GM21528 (cell line): Measurements from ENCODE around the gene NAT14.

Source experiments
- ATAC-seq: cut with Tn5 transposase; IDR thresholded peaks from one replicate; pipeline ENCODE4 v1.9.1; 2021; ENCODE audit warnings: mild to moderate bottlenecking, moderate library complexity; ENCODE audit not compliant: unreplicated experiment, low FRiP score

NAT14 gene

DNA sequence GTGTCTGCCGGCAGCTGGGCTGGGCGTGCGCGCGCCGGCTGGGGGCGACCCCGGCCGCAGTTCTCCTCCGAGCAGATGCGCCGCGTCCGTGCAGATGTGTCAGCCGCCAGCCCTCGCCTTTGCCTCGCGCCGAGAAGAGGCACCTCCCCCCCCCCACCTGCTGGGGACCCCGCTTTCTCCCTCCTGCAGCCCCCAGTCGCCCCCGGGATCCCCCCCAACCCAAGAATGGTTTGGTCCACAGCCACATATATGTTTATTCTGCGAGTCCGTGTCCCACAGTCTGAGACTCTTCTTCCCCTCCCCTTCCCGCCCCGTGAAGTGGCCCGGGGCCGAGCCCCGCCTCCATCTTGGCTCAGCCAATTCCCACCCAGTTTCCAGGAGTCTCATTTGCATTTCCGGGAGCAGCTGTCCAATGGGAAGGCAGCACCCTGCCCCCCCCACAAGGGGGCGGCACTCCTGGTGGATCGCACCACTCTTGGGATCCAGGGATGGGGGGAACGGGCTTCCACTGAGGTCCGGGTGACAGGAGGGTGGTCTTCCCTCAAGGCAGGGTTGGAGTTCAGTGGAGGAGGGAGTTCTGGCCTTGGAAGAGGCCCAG is 32.1 kb upstream of the NAT14 start:
- ATAC-seq: no peak

DNA sequence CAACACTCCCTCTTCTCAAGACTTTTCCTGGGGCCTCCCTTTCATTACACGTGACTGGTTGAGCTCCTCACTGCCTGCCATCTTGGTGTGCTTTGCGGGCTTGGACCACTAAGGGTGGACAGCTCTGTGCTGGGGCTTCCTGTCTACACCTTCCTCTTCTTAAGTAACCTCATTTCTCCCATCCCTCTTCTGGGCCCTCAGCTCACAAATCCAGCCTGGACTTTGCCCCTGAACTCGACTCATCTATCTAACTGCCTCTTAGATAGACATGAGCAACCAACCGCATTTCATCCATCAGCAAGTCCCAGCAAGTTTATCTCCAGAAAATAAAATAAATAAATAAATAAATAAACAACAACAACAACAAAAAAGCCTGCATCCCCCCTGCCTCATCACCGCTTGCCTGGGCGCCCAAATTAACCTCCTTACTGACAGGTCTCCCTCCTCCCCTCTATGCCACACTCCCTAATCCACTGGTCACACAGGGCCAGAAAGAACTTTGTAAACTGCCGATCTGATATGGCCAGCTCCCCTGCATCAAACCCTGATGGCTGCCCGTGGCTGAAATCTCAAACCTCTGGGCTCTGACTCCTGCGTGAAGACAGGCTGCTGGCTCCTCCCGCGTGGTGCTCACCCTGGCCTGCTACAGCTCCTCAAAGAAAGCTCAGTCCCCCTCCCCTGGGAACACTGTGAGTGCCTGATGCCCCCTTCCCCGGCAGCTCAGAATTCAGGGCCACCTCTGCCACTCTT is 31.3 kb upstream of the NAT14 start:
- no peak for ATAC-seq

DNA sequence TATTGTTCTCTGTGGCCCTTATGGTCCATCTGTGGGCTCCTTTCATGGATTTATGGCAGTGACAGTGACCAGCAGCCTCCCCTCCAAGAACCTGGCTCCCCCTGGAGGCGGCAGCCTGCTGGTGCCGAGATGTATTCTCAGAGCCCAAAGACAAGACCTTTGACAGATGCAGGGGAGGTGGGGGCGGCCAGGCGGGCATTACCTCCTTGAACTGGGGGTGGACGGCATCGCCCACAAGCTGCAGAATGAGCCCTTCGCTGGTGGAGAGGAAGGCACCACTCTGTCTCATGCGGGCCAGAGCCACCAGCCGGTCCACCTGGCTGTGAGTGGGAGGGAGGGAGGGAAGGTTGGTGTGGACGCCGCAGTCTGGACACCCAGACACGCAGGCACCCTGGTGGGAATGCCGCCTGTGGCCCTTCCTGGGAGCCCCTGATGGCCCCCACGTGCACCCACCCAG is 30.2 kb upstream of the NAT14 start:
- ATAC-seq: no peak

DNA sequence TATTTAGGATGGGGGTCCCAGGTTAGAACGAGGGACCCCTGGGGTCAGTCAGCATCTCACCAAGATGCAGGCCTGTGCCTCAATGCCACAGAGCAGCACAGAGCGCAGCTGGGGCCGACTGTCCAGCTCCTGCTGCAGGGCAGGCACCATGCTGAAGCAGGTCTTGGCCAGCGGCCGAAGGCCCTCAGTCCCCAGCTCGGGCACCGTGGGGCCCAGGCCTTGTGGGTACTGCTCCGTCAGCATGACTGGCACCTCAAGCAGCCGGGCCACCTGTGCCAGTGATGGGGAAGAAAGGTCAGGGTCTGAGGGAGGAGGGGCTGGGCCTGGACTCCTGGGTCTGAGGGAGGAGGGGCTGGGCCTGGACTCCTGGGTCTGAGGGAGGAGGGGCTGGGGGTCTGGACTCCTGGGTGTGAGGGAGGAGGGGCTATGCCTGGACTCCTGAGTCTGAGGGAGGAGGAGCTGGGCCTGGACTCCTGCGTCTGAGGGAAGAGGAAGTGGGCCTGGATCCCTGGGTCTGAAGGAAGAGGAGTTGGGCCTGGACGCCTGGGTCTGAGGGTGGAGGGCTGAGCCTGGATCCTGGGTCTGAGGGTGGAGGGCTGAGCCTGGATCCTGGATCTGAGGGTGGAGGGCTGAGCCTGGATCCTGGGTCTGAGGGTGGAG is 29.3 kb upstream of the NAT14 start:
- ATAC-seq: no peak

DNA sequence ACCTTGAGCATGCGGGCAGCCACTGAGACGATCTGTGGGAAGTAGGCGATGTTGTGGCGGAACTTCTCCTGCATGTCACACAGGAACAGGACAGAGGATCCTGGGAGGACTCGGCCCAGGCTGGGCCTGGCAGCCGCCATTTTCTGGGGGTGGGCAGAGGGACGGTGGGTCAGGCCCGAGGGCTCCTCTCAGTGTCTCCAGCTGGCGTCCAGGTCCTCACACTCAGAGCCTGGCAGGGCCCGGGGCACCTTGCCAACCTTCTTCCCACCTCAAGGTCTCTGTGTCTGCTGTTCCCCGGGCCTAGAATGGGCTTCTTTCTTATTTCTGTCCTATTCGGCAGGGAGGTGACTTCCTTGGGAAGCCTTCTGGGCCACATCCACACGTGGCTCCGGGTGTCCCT is 28.6 kb upstream of the NAT14 start:
- no peak for ATAC-seq

DNA sequence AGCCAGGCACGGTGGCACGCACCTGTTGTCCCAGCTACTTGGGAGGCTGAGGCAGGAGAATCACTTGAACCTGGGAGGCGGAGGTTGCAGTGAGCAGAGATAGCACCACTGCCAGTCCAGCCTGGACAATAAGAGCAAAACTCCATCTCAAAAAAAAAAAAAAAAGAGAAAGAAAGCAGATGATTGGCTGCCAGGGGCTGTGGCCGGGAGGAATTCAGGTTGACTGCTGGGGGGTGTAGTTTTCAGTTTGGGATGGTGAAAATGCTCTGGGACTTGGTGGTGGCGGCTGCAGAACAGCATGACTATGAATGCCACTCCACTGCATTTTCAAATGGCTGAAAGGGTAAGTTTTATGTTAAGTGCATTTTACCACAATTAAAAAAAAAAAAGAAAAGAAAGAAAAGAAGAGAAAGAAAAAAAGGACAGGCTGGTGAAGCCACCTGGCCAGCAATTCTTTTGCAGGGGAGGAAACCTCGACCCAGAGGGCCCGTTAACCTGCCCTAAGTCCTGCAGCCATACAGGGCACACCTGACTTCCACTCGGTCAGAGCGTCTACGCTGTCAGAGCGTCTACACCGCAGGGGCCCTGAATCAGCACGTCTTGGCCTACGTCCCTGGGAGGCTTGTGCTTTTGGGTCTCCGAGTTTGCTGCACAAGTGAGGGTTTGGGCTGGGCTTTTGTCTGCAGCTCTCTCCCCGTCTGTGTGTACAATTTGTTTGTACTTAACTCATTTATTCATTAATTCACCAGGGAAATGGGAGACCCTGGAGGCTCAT is 27.1 kb upstream of the NAT14 start:
- no peak for ATAC-seq

DNA sequence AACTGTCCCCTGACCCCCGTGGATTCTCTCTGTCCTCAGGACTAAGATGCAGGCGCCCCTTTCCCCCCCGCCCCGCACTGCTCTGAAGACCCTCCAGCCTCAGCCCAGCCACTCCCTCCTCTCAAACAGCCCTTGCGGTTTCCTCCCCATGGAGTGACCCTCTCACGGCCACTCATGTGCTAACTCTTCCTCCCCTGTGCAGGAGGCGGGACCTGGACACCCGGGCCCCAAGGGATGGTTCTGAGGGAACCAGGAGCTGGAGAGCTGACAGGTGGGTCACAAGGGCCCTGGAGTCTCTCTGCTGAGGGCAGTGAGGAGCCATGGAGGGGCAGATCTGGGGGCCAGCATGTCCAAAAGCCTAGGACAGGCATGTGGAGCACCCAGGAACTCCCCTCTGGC is 25.4 kb upstream of the NAT14 start:
- ATAC-seq: no peak

DNA sequence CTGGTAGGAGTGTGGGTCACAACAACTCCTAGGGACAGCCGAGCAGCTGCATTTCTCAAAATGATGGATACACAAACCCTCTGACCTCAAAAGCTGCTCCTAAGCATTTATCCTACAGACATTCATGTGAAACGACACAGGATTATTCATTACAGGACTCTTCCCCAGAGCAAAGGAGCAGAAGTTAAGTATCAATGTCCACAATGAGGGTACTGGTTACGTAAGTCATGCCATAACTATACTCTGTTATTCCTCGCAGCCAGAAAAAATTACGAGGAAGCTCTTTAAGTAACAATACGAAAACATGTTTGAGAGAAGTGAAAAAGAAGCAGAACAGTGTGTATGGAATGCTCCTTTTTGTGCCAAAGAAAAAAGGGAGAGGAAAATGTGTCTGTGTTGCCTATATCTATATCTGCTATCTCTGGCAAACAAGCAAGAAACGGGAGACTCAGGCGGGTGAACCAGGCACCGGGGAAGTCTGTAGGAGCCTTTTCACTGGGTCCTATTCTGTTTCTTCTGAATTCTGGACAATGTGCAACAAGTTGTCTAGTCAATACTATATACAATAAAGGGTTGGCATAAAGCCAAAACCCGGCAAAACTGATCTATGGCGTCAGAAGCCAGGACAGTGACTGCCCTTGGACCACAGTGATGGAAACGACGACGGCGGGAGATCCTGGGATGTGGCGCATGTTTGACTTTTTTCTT is 24.9 kb upstream of the NAT14 start:
- no peak for ATAC-seq

DNA sequence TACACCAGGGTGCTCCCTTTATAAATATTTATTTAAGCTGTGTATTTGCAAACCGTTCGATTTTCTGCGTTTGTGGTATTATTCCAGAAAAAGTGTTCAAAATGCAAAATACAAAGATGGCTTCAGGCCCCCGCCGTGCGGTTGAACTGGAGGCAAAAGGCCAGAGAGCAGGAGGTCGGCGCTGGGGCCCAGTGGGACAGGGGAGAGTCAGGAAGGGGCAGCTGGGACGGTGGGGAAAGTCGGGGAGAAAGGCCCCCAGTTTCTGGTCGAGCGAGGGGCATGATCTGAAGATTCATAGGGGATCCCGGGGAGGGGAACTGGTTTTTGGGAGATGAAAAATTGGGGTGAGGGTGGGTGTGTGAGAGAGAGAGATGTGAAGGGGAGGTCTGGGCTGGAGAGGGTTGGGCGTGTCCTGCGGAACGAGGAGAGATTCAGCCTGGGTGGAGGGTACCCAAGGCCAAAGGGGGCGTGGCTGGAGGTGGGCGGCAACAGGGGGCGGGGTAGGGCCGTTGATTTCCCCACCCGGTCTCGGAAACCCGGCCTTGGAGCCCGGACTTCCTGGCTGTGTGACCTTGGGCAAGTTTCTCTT is 24.2 kb upstream of the NAT14 start:
- no peak for ATAC-seq

DNA sequence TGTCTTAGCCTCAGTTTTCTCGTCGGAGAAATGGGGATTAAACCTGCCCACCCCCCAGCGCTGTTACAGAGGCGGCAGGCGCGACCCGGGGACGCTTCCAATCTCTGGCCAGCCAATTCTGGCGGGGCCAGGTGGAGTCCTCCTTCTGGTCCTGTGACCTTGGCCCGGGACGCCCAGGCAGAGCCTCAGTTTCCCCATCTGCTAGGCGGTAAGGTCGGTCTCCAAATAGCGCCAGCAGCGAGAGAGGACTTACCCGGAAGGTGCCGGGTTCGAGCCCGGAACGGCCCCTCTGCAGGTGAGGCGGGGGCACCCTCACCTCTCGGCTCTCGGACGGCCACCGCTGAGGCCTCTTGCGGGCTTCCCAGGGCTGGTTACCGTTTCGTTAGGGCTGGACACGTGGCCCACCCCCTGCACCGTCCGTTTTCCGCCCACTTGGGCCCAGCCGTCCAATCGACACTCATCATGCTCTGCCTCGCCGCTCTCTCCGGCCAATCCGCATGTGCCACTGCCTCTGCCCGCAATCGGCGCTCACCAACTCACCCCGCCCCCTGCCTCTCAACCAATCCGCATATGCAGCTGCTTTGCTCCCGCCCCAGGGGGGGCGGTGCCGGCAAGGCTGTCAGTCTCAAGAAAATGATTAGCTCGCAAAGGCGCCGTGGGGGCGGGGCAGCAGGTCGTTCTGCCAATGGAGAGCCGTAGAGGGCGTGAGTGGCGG is 23.6 kb upstream of the NAT14 start, which contains the start of gene ISOC2:
Gene ISOC2, minus strand, starts transcription at position 384 of the 715 bp plus-strand sequence. CDS start 5,156 bp downstream, outside the sequence.
- ATAC-seq: peak; percentile 90

DNA sequence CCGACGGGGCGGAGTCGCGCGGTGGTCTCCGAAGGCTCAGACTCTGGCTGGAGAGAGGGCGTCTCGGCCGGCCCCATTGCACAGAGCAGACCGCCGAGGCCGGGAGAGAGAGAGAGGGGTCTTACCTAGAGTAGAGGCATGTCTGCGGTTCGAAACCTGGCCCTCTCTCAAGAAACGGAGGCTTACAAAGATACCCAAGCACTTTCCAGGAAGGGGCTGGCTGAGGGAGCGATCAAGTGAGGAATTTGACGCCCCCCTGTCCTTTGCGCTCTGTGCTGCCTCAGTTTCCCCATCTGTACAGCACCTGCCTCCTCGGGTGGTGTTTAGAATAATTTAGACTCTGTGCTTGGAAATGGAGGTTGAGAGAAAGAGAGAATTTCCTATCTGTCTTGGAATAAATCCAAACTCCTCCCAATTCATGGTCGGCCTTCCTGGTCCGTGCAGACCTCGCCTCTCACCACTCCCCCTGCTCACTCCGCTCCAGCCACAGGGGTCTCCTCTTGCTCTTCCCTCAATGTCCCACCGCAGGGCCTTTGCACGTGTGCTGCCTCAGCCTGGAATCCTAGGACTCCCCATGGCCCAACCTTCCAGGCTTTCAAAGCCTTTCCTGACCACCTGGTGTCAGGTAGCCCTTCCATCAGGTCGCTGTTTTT is 22.9 kb upstream of the NAT14 start:
- ATAC-seq: no peak

DNA sequence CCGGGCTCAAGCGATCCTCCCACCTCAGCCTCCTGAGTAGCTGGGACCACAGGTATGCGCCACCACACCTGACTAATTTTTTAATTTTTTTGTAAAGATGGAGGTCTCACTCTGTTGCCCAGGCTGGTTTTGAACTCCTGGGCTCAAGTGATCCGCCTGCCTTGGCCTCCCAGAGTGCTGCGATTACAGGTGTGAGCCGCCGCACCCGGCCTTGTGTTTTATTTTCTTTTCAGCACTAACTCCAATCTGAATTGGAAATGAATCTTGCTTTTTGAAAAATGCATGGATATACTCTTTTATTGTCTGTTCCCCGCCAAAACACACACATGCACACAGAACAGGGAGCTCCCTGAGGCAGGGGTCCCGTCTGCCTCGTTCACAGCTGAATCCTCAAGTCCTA is 22.3 kb upstream of the NAT14 start:
- ATAC-seq: no peak

DNA sequence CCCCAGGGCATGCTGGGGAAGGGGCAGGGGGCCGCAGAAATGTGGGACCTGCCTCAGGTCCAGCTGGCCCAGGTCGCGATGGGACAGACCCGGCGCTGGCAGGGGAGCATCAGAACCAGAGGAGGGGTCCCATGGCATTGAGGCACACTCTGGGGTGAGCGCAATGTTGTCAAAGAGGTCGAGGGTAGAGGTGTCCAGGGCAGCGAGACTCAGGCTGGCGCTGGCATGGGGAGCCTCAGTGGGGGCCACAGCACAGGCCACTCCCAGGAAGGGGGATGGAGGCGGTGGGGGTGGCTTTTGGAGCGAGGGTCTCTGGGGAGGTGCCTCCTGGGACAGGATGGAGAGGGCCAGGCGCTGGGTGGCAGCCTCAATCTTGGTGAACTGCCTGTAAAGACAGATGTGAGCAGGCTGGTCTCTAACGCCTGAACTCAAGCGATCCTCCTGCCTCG is 21.4 kb upstream of the NAT14 start:
- ATAC-seq: no peak

DNA sequence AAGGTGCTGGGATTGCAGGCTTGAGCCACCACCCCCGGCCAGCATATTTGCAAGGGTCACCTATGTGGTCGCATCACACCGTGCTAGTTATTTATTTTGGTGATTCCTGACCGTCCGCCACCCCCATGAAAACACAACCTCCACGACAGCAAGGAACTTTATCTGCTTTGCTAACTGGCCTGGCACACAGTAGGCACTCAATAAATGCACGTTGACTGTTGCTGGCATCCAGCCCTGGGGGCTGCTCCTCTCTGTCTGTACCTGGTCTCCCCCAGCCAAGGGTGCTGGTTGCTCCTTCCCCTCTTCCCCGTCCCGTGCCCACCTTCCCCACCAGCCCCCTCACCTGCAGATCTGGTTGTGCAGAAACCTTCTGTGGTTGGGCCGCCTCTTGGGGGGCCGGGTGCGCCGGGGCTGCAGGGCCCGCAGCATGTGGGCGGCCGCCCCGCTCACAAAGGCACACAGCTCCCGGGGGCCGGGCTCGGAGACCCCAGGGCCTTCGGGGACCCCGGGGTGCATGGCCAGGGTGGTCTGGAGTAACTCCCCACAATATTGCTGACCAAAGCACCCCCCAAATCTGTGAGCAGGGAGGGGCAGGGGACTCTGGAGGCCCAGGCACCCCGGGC is 20.8 kb upstream of the NAT14 start:
- ATAC-seq: no peak

DNA sequence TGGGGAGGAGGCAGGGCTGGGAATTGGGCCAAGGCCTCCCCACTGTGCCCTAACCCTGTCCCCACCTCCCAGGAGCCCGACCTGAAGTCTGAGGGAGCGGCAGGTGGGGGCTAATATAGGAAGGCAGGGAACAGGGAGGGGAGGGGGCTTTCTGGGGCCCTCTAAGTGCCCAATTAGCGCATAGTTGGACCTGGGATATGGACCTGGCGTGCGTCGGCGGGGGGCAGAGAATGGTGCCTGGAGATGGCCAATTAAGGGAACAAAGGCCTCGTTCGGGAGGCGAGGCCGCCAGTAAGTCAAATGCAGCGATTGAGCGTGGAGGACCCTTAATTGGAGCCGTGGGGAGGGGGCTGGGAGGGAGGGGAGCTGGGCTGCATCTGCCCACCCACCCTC is 20.3 kb upstream of the NAT14 start, which contains the start of gene C19orf85:
Gene C19orf85, minus strand, starts transcription at position 90 of the 393 bp plus-strand sequence. CDS start 197 bp downstream, outside the sequence.
- ATAC-seq: no peak

DNA sequence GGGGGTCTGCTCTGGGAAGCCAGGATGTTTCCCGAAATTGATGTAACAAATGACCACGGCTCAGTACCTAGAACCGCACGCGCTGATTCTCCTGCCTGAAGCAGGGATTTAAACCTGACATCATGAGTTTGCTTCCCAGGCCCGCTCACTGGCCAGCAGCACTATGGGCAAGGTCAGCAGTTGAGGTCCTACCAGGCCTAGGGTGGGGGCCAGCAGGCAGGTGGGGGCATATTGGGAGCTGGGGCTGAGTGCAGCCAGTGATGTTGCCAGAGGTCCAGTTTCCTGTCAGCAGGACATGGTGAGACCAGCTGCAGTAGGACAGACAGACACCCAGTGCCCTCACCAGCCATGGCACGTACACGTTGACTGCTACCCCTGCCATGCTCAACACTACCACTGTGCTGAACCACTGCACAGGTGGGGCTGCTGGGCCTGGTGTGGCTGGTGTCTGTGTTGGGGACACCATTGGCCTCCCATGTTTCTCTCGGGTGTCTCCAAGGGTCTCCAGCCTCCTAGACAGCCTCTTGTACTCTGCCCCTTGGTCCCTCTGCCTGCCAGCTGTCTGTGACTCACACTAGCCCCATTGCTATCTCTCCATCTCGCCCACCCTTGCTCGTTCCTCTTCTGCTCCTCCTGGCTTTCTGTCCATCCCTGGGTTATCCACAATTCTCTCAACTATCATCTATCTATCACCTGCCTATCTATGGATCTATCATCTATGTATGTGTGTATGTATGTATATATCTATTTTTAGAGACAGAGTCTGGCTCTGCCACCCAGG is 19.3 kb upstream of the NAT14 start:
- no peak for ATAC-seq

DNA sequence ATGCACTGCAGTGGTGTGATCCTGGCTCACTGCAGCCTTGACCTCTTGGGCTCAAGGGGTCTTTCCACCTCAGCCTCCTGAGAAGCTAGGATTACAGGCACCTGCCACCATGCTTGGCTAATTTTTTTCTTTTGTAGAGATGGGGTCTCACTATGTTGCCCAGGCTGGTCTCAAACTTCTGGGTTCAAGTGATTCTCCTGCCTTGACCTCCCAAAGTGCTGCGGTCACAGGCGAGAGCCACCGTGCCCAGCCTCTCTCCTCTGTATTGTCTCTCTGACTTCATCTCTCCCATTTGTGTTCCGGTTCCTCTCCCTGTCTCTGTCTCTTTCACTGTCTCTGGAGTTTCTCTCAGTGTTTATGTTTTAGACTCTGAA is 18.8 kb upstream of the NAT14 start:
- ATAC-seq: no peak
